DMS114 treated with DMSO at 0.1 percent for 48 hours (cell line): Measurements from ENCODE around the gene LRRC34.

Experiments
- DNase-seq: peaks from one replicate; lab custom pipeline; 2025; ENCODE audit not compliant: unreplicated experiment; lab: John Stamatoyannopoulos, UW

Gene LRRC34

DNA sequence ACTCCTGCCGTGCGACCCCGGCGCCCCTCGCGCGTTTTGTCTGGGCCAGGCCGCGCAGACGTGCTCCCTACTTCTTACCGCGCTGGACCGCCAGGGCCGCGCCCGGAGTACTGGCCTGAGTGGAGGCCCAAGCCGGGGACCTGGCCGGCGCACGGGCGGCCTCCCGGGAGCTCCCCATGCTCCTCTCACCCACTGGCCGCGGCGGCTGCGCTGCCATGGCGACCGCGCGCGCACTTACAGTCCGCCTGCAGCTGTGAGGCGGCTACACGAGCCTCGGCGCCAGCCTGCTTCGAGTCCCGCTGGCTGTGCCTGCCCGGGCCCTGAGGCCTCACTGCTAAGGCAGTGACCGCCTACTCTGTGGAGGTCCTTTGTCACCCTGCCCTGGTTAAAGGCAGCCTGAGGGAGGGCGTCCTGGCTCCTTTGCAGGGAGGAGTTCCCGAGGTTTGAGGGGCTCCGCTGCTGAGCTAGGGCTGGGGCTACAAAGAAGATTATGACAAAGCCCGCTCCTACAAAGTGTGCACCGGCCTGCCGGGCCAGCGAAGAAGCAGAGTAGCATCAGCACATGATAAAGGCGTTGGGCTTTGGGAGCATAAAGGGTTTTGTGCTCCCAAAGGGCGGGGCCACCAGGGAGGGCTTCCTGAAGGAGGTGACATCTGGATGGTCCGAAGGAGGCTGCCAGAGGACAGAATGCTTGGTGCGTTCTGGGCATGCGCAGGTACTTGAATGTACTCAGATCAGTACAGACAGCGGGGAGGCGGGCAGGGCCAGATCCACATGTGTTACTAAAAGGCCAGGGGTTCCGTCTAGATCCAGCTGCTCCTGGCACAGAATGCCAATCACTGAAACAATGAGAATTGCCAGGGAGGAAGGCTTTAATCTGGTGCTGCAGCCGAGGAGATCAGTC is at the start of gene LRRC34, which contains the start of gene LRRIQ4:
Gene LRRC34 (minus strand): TSS at position 573 of the 904 bp plus-strand sequence. CDS start 356 bp downstream, at position 217.
Gene LRRIQ4 (plus strand): TSS at position 539 of the 904 bp plus-strand sequence. CDS start 9,052 bp downstream, outside the sequence.
- DNase-seq, result no peak

- DNase-seq, result no peak
Observed at GRCh38 chr3:169861871-169862270, 49.2 kb upstream of the LRRC34 start.

GRCh38 chr3:169857811-169858210 is 45.1 kb upstream of the LRRC34 start:
- DNase-seq, result no peak

GRCh38 chr3:169855514-169855913 is 42.8 kb upstream of the LRRC34 start:
- no peak for DNase-seq

GRCh38 chr3:169850618-169851017 is 37.9 kb upstream of the LRRC34 start:
- DNase-seq, result no peak

- no peak for DNase-seq
Observed at GRCh38 chr3:169848741-169849140, 36.0 kb upstream of the LRRC34 start.

- DNase-seq, result no peak
Observed at GRCh38 chr3:169847896-169848295, 35.2 kb upstream of the LRRC34 start.

DNA sequence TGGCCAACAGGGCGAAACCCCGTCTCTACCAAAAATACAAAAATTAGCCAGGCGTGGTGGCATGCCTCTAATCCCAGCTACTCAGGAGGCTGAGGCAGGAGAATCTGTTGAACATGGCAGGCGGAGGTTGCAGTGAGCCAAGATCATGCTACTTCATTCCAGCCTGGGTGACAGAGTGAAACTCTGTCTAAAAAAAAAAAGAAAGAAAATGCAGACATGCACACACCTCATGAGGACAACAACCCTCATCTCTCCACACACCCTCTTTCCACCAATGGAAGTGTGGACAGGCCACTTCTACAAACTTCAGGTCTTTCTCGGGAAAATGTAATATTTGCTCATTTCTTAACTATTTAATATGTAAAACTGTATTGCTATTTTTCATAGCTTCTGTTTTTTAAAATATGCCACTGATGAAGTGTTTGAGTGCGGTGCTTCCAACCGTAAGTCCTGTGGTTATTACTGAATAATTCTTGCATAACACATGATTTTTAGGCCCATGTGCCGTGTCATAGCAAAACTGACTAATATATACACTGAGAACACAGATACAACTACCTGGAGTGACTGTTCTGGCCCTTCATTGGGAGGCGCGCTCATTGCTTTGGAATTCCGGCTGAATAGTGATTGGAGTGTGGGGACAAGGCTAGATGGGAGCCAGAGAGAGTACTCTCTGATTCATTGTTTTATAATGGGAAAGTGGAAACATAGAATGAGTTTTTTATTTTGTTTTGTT is 33.9 kb upstream of the LRRC34 start:
- no peak for DNase-seq

DNA sequence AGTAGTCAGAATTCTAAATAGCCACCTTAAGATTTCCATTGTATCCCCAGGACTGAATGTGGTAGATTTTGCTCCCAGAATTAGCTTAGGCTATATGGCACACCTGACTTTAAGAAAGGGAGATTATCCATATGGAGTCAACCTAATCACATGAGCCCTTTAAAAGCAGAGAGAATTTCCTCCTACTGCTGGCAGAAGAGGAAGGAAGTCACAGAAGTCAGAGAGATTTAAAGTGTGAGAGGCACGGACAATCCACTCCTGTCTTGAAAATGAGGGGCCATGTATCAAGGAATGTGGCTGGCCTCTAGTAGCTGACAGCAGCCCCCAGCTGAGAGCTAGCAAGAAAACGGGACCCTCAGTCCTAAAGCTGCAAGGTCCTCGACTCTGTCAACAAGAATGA is 30.3 kb upstream of the LRRC34 start:
- no peak for DNase-seq

DNA sequence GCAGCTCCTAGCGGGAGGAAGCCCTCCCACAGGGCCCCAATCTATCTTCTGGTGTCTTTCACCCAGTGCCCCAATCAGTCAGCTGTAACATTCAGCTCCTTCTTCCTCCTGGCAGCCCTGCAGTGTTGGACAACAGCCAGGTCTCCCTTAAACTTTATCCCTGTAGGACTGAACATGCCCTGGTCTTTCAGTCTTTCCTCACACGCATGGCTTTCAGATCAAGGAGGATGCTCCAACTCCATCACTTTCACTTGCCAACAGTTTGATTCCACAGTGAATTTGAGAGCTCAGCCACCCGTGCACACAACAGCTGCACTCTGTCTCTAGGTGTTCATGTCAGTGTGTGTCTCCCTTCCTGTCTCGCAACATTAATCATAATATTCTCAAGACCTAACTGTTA is 28.5 kb upstream of the LRRC34 start:
- no peak for DNase-seq

DNA sequence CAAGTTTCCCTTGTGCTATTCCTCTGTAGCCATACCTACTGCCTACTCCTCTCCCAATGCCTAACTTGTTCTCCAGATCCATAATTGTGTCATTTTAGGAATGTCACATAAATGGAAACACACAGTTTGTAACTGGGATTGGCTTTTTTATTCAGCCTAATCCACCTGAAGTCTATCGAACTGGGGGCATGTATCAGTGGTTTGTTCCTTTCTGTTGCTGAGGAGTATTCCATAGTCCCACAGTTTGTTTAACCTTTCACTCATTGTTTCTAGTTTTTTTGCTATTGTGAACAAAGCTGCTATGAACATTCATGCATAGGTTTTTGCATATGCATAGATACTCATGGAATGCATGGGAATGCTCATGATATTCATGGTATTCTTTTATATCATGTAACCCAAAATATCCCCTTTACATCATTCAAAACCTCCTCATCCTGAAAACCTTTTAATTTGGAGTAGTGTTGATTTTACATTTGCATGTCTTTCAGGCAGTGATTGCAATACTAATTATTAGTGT is 25.9 kb upstream of the LRRC34 start:
- DNase-seq, result no peak

DNA sequence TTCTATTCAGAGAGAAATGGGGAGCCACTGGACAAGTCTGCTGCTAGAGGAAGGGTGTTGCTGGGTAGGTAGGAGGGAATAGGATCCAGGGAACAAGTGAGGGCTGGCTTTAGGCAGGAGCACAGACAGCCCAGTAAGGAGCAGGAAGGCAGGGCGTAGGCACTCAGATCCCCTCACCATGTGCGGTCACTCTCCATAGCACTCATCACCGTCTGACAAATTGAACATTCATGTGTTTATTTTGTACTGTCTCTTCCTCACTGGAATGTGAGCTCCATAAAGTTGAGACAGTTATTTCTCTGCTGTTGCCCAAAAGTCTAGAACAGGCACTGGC is 24.2 kb upstream of the LRRC34 start:
- DNase-seq, result no peak

DNA sequence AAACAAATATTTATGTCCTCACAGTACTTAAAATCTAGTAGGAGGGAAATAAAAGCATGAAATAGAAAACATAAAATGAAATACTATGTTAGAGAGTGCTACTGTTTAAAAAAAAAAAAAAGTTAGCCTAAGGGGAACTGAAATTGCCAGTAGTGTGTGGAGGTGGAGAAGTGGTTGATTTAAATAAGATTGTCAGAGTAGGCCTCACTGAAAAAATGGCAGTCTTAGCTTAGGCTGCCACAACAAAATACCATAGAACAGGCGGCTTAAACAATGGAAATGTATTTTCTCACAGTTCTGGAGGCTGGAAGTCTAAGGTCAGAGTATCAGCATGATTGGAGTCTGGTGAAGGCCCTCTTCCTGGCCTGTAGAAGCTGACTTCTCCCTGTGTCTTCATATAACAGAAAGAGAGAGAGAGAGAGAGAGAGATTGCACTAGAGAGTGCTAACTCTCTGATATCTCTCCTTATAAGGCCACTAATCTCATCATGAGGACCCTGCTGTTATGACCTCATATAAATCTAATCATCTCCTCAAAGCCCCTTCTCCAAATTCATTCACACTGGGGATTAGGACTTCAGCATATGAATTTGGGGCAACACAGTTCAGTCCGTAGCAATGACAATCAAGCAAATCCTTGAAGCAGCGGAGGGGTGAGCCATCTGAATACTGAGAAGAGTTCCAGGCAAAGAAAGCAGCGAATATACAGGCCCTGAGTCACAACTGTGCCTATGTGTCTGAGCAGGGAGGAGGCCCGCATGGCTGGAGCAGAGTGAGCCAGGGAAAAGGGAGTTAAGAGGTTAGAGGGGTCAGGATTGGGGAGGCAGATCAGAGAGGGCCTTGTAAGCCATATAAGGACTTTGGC is 23.6 kb upstream of the LRRC34 start:
- DNase-seq, result no peak

DNA sequence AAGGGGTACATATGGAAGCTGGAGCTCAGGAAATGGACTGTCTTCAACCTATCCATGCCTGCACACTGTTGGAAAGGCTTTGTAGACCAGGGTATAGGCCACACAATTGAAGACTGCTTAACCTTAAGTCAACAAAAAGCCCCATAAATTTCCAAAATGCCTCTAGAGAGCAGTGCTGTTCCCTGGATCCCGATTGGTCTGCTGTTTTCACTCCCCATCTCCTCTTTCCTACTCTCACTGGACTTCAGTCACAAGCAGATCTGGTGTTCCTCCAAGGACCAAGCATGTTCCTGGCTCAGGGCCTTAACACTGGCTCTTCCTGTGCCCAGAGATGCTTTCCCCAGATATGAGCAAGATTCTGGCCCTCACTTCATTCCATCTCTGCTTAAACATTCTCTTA is 22.8 kb upstream of the LRRC34 start:
- no peak for DNase-seq

- no peak for DNase-seq
Observed at GRCh38 chr3:169827712-169828111, 15.0 kb upstream of the LRRC34 start.

GRCh38 chr3:169825316-169825715 is 12.6 kb upstream of the LRRC34 start:
- no peak for DNase-seq

DNA sequence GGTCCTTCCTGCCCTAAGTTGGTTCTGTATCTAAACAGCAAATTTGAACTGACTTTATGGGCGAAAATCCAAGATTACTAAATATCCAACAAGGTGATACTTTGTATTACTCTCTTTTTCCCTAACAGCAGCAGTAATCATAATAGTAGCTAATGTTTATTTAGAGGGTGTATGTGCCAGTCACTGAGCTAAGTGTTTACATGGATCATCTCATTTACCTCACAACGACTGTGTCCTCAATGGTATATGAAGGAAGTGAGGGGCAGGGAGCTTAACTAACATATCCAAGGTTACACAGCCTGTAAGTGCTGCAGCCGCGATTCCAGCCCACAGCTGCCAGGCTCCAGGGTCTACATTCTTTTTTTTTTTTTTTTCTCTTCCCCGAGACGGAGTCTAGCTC is 10.3 kb upstream of the LRRC34 start:
- DNase-seq, result no peak

GRCh38 chr3:169822540-169822939 is 9.8 kb upstream of the LRRC34 start:
- DNase-seq, result no peak

GRCh38 chr3:169822091-169822490 is 9.4 kb upstream of the LRRC34 start:
- no peak for DNase-seq

GRCh38 chr3:169818316-169818715 is 5.6 kb upstream of the LRRC34 start:
- DNase-seq, result no peak

- DNase-seq, result no peak
Observed at GRCh38 chr3:169815590-169816150, 3.0 kb upstream of the LRRC34 start.
